Right lobe of liver (tissue), 4 donors: Measurements from ENCODE around the gene RRP8.

Experiments
- POLR2A ChIP-seq: fragments of 450-650 bp; IDR thresholded peaks from one replicate; pipeline ENCODE4 v1.6.1; 2017; ENCODE audit warnings: antibody characterized with exemption, mild to moderate bottlenecking
- TF ChIP-seq, protein P1 (sequence below), 4 donors: fragments of 200-600 bp in 3 of 4; fragments of 450-650 bp in 1 of 4; IDR thresholded peaks; one replicate each; pipeline versions ENCODE4 v1.5.1 to v1.8.0; 2016 to 2022; ENCODE audit warnings: antibody characterized with exemption in 4 of 4, mild to moderate bottlenecking in 2 of 4
- donor health status: DM: no; HTN: no; CAD: no.
- donor health status: DM: no; HTN: no; CAD: no.
- donor health status: DM: no; HTN: yes; CAD: no.

DNA sequence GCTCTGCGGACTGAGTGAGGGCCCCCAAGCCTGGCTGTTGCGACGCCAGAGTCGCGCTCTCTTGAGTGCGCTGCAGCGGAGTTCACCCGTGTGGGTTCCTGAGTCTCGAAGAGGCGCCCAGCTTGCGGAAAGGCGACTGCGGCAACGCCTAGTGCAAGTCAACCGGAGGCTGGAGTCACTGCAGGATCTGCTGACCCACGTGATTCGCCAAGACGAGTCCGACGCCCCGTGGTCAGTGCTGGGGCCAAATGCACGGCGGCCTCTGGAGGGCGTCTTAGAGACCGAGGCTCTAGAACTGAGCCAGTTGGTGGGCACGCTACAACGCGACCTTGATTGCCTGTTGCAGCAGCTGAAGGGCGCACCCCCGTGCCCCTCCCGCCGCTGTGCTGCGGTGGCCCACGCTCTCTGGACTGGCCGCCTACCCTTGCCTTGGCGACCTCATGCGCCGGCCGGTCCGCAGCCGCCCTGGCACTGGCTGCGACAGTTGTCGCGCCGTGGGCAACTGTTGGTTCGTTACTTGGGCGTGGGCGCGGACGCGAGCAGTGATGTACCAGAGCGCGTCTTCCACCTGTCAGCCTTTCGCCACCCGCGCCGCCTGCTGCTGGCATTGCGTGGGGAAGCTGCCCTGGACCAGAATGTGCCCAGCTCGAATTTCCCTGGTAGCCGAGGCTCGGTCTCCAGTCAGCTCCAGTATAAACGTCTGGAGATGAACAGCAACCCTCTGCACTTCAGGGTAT is 32.6 kb downstream of the RRP8 start:
- TF ChIP-seq, protein P1, sequence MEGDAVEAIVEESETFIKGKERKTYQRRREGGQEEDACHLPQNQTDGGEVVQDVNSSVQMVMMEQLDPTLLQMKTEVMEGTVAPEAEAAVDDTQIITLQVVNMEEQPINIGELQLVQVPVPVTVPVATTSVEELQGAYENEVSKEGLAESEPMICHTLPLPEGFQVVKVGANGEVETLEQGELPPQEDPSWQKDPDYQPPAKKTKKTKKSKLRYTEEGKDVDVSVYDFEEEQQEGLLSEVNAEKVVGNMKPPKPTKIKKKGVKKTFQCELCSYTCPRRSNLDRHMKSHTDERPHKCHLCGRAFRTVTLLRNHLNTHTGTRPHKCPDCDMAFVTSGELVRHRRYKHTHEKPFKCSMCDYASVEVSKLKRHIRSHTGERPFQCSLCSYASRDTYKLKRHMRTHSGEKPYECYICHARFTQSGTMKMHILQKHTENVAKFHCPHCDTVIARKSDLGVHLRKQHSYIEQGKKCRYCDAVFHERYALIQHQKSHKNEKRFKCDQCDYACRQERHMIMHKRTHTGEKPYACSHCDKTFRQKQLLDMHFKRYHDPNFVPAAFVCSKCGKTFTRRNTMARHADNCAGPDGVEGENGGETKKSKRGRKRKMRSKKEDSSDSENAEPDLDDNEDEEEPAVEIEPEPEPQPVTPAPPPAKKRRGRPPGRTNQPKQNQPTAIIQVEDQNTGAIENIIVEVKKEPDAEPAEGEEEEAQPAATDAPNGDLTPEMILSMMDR (IDR thresholded peaks at IDR 0.05), result no peak
- no peak for TF ChIP-seq POLR2A
